IPS DF 19.7 (cell line): ENCODE data around the gene HINT1.
"Not testable (repeated sequence)": the region's sequence is repeated elsewhere in the genome, so short reads cannot be mapped to it uniquely, and the experiment has no call there.

Experiments
- DNase-seq: peaks from one replicate; pipeline ENCODE4 v3.0.0-alpha.2; 2013; ENCODE audit warnings: low read depth, low spot score

Gene HINT1

DNA sequence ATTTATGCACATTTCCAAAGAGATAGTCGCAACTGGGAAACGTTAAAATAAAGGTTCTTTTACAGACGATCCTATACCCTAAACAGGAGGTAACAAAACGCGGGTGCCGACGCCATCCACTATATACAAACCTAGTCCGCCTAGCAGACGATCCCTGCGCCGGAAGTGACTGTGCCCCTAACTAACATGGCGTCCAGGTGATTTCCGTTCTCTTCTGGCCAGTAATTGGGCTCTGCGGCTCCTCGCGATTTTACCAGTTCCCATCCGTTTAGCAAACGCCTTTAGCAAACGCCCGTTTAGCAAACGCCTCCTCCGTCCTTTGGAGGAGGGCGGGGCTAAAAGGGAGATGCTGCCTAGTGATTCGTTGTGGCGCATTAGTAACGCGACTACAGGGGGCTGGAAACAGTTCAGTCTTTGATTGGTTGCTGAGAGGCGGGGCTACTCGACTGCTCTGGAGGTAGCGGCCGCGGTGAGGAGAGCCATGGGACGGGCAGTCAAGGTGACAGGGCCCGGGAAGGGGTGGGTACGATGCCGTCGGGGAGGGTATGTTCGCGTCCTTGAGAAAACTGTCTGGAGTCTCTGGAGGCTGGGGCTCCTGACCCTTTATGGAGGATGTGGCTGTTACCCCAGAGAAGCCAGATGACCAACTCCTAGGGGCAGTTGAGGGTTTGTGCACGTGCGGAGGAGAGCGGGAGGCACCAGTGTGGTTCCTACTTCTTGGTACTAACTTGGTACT is 5.7 kb upstream of the HINT1 start, which contains the start of gene LYRM7:
TSS of gene LYRM7 (plus strand) at position 405 of the 736 bp plus-strand sequence. CDS start at position 482, 77 bp downstream.
- DNase-seq: peak; percentile 98

DNA sequence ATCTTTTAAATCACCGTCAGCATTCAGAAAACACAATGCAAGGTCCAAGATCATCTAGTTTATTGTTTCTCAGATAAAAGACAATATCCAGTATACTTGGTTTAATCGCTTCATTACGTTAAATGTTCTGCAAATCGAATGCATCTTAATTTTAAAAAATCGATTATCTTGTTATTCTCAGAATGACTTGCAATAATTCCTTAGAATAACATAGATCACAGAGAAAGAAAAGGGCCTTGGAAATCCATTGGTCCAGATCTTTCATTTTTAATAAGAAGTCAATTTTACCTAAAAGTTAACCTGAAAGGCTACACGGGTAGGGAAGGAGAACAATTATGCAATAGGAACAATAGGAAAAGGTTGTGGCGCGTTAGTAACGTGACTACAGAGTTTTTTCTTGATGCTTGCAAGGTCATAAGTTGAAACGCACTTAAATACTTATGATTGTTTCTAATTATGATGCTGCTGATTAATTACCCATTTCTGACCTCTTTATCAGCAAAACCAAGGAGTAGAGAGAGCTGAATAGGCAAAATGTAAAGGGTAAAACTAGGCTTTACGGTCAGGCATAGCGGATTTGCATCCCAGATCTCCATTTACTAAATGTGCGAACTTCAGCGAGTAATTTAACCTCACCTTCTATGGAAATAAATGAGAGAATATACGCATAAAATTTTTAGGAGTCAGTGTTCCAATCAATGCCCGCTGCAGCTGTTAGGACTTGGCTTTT is 4.9 kb upstream of the HINT1 start:
- no peak for DNase-seq

DNA sequence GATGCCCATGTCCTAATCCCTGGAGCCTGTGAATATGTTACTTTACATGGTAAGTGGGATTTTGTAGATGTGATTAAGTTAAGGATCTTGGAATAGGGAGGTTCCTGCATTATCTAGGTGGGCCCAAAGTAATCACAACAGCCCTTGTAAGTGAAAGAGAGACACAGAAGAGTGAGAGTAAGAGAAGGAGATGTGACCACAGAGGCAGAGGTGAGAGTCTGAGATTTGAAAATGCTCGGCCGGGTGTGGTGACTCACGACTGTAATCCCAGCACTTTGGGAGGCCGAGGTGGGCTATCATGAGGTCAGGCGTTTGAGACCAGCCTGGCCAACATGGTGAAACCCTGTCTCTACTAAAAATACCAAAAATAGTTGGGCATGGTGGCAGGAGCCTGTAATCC is 2.6 kb upstream of the HINT1 start:
- DNase-seq: no peak

DNA sequence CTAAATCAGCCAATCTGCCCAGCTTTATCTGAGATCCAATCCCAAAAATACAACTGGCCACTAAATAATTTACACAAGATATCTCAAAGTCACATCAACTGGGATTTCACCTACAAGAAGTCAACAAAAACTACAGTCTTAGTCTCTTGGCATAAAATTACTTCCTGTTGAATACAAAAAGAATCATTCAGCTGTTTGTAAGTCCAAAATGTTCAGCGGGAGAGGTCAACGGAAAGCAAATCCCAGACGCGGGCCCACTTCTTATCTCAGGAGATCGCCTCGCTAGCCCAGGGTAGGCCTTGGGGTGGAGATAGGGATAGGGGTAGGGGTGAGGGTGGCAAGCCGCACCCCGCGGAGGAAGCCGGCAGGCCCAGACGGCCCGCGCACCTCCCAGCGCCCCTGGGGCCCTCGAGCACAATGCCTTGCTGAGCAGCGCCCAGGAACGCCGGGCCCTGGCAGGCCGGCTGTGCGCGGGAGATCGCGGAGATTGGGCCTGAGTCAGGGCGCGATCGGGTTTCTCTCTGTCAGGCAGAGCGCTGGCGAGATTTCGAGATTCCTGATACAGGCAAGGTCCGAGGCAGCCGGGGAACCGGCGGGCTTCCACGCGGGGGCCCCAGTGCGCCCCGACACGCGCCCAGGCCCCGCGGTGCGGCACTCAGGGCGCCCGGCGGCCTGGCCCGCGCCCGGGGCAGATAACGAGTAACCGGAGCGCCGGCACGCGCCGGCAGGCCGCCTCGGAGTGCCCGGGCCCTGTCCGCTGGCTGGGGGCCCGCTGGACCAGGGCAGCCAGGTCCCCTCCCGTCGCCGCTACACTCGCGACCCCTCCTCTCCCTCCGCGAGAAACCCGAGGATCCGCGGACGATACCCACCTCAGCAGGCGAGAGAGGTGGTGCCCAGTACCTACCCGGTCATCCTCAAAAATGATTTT is 601 bp downstream of the HINT1 start:
- DNase-seq: no peak

DNA sequence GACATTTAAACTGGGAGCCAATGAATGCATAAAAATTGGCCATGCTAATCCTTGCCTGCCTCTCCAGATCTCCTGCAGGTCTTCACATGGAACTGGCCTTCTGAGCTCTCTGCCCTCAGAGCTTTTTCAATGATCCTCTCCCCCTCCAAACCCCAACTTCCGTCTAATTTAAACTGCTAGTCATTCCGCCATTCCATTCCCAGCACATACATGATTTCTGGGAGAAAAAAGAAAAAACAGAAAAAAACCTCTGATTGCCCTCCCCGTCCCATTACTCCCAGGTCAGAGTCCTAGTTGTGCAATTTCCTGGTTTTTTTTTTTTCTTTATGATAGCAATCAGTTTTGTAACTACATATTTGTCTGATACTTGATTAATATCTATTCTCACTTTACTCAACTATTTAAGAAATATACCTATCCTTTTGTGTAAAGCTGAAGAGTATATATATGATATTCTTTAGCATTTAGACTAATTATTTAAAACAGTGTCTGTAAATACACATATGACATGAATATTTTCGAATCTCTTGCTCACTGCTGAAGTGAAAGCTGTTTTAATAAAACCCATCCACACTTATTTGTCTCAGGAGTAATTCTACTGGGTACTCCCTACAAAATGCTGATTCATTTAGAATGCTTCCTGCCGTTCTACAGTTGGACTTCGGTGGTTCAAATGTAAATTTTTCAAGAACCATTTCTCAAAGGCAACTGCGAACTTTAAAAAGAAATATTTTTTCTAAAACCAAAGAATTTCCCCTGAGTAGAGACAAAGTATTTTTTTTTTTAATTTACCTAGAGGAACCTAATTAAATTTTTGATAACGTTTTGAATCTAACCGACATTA is 1.6 kb downstream of the HINT1 start:
- no peak for DNase-seq

DNA sequence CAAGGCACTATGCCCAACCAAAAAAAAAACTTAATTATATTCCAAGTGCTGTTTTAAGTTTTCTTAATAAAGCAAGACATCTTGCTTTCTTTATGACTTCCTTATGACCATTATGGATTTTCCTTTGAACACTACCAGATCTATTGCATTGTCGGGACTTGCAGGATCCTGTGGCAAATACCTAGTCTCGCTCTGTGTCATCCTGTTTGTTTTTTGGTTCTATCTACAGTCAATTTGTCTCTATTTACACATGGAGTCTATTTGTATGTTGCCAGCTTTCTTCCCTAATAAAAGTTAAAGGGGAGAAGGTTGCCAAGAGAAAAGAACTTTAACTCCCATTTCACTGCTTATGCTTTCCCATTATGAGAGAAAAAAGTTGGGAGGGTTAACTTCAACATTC is 4.9 kb downstream of the HINT1 start:
- no peak for DNase-seq

DNA sequence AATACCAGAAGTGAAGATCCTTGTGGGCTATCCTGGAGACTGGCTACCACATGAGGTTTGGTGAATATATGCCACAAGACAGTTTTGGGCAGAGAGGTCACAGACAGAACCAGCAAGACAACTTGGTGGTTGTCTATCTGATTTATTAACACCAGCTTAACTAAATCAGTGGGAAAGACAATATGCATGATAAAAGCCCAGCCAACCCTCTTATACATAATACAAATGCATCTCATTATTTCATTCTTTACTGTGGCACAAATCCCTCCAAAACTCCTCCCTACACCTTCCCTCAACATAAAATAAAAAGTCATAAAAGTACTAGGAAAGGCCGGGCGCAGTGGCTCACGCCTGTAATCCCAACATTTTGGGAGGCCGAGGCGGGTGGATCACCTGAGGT is 8.1 kb downstream of the HINT1 start:
- no peak for DNase-seq

DNA sequence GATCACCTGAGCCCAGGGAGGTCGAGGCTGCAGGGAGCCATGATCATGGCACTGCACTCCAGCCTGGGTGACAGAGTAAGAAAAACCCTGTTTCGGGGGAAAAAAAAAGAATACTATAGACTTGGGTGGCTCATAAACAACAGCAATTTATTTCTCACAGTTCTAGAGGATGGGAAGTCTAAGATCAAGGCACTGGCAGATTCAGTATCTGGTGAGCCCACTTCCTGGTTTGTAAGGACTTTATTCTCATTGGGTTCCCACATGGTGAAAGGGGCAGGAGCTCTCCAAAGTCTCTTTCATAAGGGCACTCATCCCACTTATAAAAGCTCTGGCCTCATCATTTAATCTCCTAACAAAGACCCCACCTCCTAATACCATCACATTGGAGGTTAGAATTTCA is 8.7 kb downstream of the HINT1 start:
- DNase-seq: no peak

DNA sequence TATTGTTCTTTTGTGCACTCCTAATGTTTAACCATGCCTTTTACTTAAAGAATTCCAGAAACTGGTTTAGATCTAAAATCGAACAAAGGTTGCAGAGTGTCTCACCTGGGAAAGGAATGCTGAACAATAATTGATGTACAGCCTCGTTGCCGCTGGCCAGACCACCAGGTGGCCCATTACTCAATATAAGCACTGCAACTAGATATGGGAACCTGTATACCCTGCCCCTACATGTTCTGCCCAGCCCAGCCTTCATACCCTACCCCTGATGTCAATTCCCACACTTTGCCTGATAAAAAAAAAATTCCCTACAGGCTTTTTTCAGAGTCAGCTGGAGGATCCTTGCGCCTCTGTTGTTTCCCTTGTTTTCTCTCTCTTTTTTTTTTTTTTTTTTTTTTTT is 13.8 kb downstream of the HINT1 start:
- no peak for DNase-seq

DNA sequence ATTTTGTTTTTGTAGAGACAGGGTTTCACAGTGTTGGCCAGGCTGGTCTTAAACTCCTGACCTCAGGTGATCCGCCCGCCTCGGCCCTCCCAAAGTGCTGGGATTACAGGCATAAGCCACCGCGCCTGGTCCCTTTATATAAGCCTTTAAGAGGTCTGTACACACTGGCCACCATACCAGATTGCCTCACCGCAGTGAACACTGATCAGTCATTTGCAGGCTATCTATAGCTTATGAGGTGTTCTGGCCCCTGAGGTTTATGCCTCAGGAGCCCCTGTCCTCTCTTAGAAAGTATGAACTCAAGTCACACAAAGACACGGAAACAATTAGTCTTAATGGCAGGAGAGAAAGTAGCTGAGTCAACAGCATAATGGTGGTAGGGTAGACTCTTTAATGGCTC is 14.6 kb downstream of the HINT1 start:
- DNase-seq: no peak

DNA sequence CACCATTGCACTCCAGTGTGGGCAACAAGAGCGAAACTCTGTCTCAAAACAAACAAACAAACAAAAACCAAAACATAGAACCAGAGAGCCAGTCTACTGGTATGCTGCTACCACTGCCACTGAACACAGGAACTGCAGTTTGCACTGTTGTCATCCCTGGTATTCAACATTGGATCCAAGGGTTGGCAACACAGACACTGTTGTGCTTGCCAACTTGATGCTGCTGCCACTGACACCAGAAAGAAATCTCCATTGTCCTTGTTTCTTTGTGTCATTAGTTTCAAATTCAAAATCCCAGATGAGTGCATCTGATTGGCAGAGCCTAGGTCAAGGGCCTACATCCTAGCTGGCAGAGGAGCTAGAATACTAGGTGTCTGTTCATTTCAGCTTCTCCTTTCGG is 16.2 kb downstream of the HINT1 start:
- no peak for DNase-seq

DNA sequence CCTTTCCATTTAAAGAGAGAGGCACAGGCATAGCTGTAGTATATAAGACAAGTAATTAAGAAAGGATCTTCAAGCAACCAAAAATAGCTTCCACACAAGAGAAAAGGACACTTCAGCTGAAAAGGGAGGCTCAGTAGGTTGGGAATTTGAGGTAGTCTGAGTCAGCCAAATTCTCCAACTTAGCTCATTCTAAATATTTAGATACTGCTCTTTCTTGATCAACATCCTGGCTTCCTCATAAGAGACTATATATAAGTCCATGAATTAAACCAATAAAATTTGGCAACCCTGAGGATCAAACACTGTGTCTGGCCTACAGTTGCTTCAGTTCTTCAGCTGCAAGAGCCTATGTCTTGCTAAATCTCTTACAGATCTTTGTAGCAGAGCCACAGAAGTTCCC is 17.8 kb downstream of the HINT1 start:
- no peak for DNase-seq

DNA sequence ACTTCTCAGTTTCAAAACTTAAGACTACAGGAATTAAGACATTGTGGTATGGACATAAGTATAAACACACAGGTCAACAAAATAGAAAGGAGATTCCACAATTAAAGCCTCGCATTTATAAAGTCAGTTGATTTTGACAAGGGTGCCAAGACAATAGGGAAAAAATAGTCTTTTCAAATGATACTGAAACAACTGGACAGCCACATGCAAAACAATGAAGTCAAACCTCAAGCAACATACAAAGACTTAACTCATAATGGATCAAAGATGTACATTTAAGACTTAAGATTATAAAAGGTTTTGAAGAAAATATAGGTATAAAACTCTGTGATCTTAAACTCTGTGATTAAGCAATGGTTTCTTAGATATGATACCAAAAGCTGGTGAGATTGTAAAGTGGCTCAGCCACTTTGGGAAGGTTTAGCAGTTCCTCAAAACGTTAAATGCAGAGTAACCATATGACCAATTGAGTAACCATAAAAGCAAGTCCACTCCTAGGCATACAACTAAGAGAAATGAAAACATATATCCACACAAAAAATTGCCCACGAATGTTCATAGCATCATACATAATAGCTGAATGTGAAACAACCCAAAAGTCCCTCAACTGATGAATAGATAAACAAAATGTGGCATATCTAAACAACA is 22.0 kb downstream of the HINT1 start:
- no peak for DNase-seq

DNA sequence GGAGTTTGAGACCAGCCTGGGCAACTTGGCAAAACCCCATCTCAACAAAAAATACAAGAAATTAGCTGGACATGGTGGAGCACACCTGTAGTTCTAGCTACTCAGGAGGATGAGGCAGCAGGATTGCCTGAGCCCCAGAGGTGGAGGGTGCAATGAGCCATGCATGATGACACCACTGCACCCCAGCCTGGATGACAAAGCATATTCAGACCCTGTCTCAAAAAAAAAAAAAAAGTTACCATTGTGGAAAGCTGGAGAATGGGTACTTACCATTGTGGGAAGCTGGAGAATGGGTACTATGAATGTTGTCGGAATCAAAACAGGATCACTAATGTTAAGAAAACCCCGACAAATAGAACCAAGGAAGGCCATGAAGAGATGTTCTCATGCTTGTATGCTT is 25.7 kb downstream of the HINT1 start:
- no peak for DNase-seq

DNA sequence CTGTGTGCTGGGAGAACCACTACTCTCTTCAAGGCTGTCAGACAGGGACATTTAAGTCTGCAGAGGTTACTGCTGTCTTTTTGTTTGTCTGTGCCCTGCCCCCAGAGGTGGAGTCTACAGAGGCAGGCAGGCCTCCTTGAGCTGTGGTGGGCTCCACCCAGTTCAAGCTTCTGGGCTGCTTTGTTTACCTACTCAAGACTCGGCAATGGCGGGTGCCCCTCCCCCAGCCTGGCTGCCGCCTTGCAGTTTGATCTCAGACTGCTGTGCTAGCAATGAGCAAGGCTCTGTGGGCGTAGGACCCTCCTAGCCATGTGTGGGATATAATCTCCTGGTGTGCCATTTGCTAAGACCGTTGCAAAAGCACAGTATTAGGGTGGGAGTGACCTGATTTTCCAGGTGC is 26.6 kb downstream of the HINT1 start:
- DNase-seq: not testable (repeated sequence)

DNA sequence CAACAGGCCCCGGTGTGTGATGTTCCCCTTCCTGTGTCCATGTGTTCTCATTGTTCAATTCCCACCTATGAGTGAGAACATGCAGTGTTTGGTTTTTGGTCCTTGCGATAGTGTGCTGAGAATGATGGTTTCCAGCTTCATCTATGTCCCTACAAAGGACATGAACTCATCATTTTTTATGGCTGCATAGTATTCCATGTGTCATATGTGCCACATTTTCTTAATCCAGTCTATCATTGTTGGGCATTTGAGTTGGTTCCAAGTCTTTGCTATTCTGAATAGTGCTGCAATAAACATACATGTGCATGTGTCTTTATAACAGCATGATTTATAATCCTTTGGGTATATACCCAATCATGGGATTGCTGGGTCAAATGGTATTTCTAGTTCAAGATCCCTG is 32.0 kb downstream of the HINT1 start:
- DNase-seq: not testable (repeated sequence)

DNA sequence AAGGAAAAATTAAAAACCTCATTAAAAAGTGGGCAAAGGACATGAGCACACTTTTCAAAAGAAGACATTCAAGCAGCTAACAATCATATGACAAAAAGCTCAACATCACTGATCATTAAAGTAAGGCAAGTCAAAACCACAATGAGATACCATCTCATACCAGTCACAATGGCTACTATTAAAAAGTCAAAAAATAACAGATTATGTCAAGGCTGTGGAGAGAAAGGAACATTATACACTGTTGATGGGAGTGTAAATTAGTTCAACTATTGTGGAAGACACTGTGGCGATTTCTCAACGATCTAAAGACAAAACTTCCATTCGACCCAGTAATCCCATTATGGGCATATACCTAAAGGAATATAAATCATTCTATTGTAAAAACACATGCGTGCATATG is 35.8 kb downstream of the HINT1 start:
- DNase-seq: no peak

DNA sequence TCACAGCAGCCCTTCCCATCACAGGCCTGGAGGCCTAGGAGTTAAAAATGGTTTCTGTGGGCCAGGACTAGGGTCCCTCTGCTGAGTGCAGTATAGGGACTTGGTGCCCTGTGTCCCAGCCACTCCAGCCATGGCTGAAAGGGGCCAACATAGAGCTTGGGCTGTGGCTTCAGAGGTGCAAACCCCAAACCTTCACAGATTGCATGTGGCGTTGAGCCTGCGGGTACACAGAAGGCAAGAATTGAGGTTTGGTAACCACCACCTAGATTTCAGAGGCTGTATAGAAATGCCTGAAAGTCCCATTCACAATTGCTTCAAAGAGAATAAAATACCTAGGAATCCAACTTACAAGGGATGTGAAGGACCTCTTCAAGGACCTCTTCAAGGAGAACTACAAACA is 37.8 kb downstream of the HINT1 start:
- not testable (repeated sequence) for DNase-seq

DNA sequence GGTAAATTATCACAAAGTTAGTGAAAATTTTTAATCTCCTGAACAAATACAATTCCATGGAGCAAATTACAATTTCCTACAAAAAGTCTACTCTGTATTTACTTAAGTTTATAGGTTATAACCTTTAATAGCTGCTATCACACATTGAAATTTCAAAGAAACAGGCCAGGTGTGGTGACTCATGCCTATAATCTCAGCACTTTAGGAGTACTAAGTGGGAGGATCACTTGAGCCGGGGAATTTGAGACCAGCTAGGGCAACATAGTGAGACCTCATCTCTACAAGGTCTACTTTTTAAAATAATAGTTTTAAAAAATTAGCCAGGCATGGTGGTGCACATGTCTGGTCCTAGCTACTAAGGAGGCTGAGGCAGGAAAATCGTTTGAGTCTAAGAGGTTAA is 50.3 kb downstream of the HINT1 start:
- DNase-seq: no peak

DNA sequence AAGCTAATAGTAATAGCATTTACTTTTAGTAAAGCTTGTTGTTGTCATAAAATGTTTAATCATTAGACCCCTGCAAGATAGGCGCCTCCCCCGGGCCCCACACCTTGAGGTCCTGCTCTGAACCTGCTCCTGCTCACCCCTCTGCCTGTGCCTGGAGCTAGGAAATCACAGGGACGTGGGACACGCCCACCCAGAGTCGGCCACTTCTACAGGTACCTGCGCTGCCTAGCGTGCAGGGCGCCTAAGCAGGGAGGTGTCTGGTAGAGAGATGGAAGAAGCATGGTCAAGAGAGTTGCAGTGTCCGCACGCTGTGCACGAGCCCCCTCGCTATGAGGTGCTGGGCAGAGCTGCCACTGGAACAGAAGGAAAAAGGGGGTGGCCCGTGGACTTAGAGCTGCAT is 52.6 kb downstream of the HINT1 start:
- no peak for DNase-seq

DNA sequence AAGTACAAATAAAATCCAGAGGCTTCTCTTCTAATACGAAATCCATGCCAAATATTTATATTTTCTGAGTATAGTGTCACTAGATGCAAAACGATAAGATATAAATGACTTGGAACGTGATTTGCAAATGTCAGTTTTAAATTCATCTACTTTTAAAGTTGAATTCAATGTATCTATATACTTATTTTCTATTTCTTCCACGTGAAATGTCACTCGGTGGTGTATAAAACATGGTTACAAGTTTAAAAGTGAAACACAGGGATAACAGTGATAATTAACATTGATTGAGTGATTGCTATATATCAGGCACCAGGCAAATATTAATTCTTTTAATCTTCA is 54.8 kb downstream of the HINT1 start:
- no peak for DNase-seq
